NCI-H2029 treated with DMSO at 0.1 percent for 48 hours (cell line): ENCODE data around the gene JAKMIP2.
"Not testable (repeated sequence)": the region's sequence is repeated elsewhere in the genome, so short reads cannot be mapped to it uniquely, and the experiment has no call there.

Source experiments
- DNase-seq: peaks from one replicate; lab custom pipeline; 2025; lab: John Stamatoyannopoulos, UW

JAKMIP2 gene

DNA sequence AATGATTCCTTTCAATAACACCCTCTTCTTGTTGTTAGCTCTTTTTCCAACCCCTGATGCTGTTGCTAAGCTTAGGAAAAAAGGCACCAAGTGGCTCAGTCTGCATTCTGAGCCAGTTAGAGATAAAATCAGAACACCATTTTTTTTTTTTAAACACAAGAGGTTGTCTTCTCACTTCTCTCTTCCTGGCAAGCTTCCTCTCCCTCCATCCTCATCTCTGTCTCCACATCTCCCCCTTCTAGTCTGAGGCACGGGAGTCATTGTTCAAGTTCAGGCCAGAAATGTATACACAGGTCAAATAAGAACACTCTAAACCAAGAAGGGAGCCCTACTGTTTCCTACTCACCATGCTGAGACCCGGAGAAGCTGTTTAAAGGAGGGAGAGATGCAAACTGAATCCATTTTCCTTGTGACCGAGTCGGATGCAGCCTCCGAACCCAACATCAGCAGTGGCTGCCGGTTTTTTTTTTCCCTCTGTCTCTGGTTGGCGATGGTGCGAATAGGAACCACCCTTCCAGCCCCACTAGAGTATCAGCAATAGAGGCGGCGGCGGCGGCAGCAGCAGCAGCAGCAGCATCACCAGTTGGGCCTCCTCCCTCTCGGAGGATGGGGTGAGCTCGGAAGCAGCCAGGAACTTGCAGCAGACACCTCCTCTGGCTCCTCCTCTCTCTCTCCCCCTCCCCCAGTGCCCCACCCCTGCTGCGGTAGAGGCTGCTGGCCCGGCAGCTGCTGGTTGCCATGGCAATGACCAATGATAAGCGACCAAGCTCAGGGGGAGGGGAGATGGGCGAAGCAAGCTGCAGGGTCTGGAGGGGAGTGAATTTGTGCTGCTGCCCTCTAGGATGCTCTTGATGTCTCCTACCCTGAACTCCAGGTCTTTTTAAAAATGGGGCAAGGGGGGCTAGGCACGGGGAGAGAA lies at the start of gene JAKMIP2:
Gene JAKMIP2, minus strand, starts transcription at position 619 of the 919 bp plus-strand sequence. CDS start 110,922 bp downstream, outside the sequence.
- peak; percentile 62 for DNase-seq

GRCh38 chr5:147831465-147831864 lies 48.9 kb upstream of the JAKMIP2 start, which contains the start of gene SPINK1:
Gene SPINK1 (minus strand): TSS chr5:147831671. CDS start chr5:147831577, 94 bp downstream.
- DNase-seq = no peak

GRCh38 chr5:147830035-147830434 lies 47.5 kb upstream of the JAKMIP2 start:
- no peak for DNase-seq

- not testable (repeated sequence) for DNase-seq
Observed at GRCh38 chr5:147827017-147827416, 44.5 kb upstream of the JAKMIP2 start.

GRCh38 chr5:147826361-147826760 lies 43.8 kb upstream of the JAKMIP2 start:
- DNase-seq = no peak

- DNase-seq = peak; percentile 64
Observed at GRCh38 chr5:147822686-147823491, 40.4 kb upstream of the JAKMIP2 start.

- DNase-seq = not testable (repeated sequence)
Observed at GRCh38 chr5:147822222-147822621, 39.7 kb upstream of the JAKMIP2 start.

GRCh38 chr5:147821766-147822165 lies 39.2 kb upstream of the JAKMIP2 start:
- no peak for DNase-seq

DNA sequence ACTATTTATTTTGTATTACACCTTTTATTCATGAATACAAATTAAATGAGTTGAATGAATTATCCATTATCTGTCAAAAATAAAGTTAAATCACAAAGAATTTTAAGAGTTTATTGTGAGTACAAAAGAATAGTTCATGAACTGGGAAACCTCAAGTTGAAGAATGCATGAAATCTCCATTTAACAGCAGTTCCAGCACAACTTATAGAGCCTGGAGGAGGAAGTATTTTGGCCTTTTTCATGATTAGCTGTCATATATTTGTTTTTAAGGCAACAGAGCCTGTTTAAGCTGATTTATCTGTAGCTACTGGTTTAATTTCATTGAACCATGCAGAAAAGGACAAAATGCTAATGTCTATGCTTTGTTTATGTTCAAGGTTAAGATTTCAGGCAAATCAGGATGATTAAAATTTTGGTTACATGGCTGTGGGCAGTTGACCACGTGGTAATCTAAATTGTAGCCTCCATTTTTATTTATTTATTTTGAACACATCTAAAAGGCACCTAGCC lies 36.8 kb upstream of the JAKMIP2 start:
- DNase-seq = no peak

DNA sequence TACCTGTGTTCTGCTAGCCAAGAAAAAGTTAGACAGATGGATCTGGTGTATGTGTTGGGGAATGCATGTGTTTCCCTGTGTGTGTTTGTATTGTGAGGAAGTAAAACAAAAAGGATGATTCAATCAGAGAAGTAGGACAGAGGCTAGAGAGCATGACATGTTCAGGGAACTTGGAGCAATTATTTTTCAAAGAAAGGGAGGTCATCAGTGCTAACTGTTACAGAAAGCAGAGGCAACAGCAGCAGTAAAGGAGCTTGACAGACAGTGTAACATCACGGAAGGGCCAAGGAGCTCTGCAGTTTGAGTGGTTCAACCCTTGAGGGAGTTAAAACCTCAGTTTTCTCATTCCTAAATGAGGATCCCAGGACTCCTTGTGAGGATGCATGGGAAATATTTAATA lies 35.8 kb upstream of the JAKMIP2 start:
- no peak for DNase-seq

DNA sequence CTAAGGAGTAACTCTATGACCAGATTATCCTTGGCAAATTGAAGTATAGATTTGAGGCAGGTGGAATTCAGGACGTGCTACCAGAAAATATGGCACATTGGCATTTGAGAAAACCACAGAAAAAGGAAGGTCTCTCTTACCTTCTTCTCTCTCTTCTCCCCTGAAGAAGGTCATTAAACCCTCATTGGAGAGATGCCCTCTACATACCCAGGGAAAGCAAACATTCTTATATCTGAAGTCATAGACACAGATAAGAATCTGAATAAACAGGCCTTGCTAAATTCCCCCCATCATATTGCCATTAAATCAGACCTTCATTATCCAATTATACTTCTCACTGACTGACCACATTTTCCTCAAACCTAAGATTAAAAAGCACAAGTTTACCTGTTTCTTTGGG lies 31.2 kb upstream of the JAKMIP2 start:
- no peak for DNase-seq

DNA sequence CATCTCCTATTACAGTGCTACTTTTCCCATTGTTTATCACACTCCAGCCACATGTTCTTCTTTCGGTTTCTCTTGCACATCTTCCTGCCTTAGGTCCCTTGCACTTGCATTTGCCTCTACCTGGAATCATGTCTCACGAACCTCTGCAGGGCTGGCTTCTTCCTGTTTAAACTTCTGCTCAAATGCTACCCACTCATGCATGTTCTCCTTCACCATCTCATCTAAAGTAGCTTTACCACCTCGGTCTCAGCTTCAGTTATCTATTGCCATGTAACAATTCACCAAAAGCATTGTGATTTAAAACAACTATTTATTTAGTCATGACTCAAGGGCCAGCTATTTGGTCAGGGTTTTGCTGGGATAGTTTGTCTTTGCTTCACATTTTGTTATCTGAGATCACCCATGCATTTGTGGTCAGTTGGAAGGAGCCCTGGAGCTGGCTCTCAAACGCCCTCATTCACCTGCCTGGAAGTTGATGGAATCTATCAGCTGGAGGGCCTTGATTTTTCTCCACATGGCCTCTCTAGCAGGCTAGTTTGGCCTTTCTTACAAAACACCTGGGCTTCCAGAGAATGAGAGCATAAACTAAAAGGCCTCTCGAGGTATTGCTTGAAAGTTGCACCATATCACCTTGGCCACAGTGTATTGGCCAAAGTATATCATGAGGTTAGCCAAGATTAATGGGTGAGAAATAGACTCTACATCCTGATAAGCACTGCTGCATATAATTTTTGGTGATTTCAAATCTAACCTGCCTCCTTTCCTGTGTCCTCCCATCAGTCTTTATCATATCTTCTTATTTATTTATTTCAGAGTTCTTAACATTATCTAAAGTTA lies 27.5 kb upstream of the JAKMIP2 start:
- DNase-seq = peak; percentile 6

DNA sequence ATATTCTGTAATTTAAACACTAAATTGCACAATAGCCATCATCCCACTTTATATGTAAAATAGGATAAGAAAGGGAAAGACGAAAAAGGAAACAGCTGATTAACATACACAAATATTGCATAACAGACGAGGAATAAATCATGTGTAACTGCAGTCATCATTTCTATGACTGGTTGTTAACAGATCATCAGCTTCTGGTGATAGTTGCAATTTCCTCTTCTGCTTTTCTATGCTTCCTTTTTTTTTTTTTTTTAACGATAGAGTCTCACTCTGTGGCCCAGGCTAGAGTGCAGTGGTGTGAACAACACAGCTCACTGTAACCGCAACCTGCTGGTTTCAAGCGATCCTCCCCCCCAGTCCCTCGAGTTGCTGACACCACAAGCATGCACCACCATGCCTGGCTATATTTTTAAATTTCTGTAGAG lies 22.5 kb upstream of the JAKMIP2 start:
- DNase-seq = no peak

DNA sequence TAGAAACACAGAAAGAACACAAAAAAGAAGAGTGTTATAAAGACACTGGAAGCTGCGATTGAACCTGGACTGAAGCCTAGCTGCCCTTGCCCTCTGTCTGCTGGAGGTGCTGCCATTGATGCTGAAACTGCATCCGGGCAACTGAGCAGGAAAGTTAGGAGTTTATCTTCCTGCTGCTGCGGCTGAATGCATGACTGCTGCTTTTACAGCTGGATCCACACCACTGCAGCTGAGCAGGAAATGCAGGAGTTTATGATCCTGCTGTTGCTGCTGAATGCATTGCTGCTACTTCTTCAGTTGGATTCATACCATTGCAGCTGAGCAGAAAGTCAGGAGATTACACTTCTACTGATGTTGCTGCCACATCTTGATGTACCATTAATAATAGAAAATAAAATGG lies 21.8 kb upstream of the JAKMIP2 start:
- no peak for DNase-seq

GRCh38 chr5:147803926-147804325 lies 21.4 kb upstream of the JAKMIP2 start:
- DNase-seq = no peak

GRCh38 chr5:147803161-147803560 lies 20.6 kb upstream of the JAKMIP2 start:
- not testable (repeated sequence) for DNase-seq

DNA sequence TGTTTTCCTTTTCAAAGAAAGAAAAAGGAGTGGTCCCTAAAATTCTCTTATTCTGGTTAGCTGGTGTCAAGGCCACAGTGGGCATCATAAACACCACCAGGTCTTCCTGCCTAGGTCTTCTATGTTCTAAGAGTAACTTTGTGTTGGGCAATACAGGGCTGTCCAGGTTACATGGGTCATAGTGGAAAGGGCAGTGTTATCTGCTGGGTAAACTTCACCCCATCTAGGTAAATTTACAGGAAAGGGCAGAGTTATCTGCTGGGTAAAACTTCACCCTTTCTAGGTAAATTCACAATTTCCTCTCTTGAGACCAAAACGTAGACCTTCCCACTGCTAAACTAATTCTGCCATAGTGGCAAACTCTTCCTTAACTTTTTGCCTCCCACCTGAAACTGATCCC lies 18.9 kb upstream of the JAKMIP2 start:
- no peak for DNase-seq

- DNase-seq = no peak
Observed at GRCh38 chr5:147800491-147800890, 18.0 kb upstream of the JAKMIP2 start.

- DNase-seq = no peak
Observed at GRCh38 chr5:147796556-147797308, 14.2 kb upstream of the JAKMIP2 start.

DNA sequence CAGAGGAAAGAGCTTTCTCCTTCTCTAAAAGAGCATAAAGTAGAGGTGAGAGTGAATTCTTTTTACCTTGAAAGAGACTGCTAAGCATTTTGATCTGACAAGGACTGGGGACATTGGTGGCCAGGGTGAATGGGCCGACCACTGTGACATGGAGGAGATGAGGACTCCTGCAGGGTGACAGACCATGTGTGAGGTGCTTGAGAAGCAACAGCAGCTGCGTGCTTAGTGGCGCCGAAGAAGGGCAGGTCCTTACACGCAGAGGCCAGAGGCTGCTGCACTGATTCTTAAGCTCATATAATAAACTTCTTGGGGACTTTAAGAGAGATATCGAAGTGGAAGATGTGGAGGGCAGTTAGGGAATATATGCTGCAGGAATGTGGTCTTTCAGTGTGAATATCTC lies 8.7 kb upstream of the JAKMIP2 start:
- no peak for DNase-seq

- no peak for DNase-seq
Observed at GRCh38 chr5:147789820-147790219, 7.3 kb upstream of the JAKMIP2 start.
